Mesendoderm (in vitro differentiated cells): ENCODE results near the gene ACOX1.
A peak's percentile ranks its signal among the peaks of the same experiment; 100 is the strongest.

Experiments used
- DNase-seq: peaks from one replicate; pipeline ENCODE4 v3.0.0; 2013
- H2AK5ac ChIP-seq: 2 replicates; pipeline ENCODE4 v1.6.1; 2013; ENCODE audit warnings: low read length, inconsistent platforms
- H2BK120ac ChIP-seq: 2 replicates; pipeline ENCODE4 v1.6.1; 2013; ENCODE audit warnings: low read depth, mild to moderate bottlenecking, low read length, moderate library complexity, mixed read lengths
- H2BK15ac ChIP-seq: replicated peaks from 2 replicates; pipeline ENCODE4 v1.6.1; 2013; ENCODE audit warnings: low read depth, mild to moderate bottlenecking, moderate library complexity
- H2BK5ac ChIP-seq: 2 replicates; pipeline ENCODE4 v1.6.1; 2013; ENCODE audit warnings: low read length, inconsistent platforms
- H3K18ac ChIP-seq: 2 replicates; pipeline ENCODE4 v1.6.1; 2013; ENCODE audit warnings: mild to moderate bottlenecking, low read length, mixed read lengths
- H3K23ac ChIP-seq: one replicate; pipeline ENCODE4 v1.6.1; 2013; ENCODE audit warnings: low read length
- H3K27ac ChIP-seq: 2 replicates; pipeline ENCODE4 v1.5.1; 2013; ENCODE audit warnings: low read depth, mild to moderate bottlenecking, inconsistent platforms, low read length, moderate library complexity
- H3K27me3 ChIP-seq: 2 replicates; pipeline ENCODE4 v1.6.1; 2013; ENCODE audit warnings: low read length, control low read depth, mild to moderate bottlenecking, inconsistent platforms; ENCODE audit not compliant: insufficient read depth, poor library complexity
- H3K36me3 ChIP-seq: 2 replicates; pipeline ENCODE4 v1.6.1; 2013; ENCODE audit warnings: low read length, inconsistent platforms; ENCODE audit not compliant: control insufficient read depth, insufficient read depth
- H3K4ac ChIP-seq: one replicate; pipeline ENCODE4 v1.6.1; 2013; ENCODE audit warnings: low read depth, mild to moderate bottlenecking, low read length, moderate library complexity
- H3K4me1 ChIP-seq: 2 replicates; pipeline ENCODE4 v1.6.1; 2013; ENCODE audit warnings: low read depth, low read length, inconsistent platforms; ENCODE audit not compliant: control insufficient read depth
- H3K4me2 ChIP-seq: 2 replicates; pipeline ENCODE4 v1.6.1; 2013; ENCODE audit warnings: low read length
- H3K4me3 ChIP-seq: 2 replicates; pipeline ENCODE4 v1.5.1; 2013; ENCODE audit warnings: mild to moderate bottlenecking, low read length
- H3K56ac ChIP-seq: one replicate; pipeline ENCODE4 v1.6.1; 2013; ENCODE audit warnings: low read length
- H3K79me1 ChIP-seq: 2 replicates; pipeline ENCODE4 v1.6.1; 2013; ENCODE audit warnings: low read length, inconsistent platforms
- H3K79me2 ChIP-seq: 2 replicates; pipeline ENCODE4 v1.6.1; 2013; ENCODE audit warnings: mild to moderate bottlenecking, low read length; ENCODE audit not compliant: control insufficient read depth, insufficient read depth
- H3K9ac ChIP-seq: 2 replicates; pipeline ENCODE4 v1.6.1; 2013; ENCODE audit warnings: low read length, inconsistent platforms
- H4K5ac ChIP-seq: one replicate; pipeline ENCODE4 v1.6.1; 2013; ENCODE audit warnings: low read length
- H4K8ac ChIP-seq: one replicate; pipeline ENCODE4 v1.6.1; 2013; ENCODE audit warnings: low read depth, mild to moderate bottlenecking, control low read depth, low read length, moderate library complexity
- whole genome bisulfite sequencing: extraction: QIAGEN DNeasy Blood & Tissue Kit; methylation state at CpG from one replicate; pipeline ENCODE4 v1.1.7; 2013; ENCODE audit warnings: low lambda C conversion rate, missing lambda C conversion rate; ENCODE audit not compliant: insufficient coverage; ENCODE audit errors: extremely low coverage; 5-methylcytosine and 5-hydroxymethylcytosine counted together

The ACOX1 gene

GRCh38 chr17:75959839-75960511 lies 19.0 kb downstream of the ACOX1 start:
- Histone ChIP-seq H2AK5ac (no peak overlapping the region), H3K18ac (no peak overlapping the region), H3K27me3 (no peaks in the 10 kb centered on the region), H3K4me3 (no peak overlapping the region), H4K5ac (no peak overlapping the region), H3K4ac (peak overlapping the region; percentile 22), H3K36me3 (no peaks in the 10 kb centered on the region), H3K23ac (no peak overlapping the region), H3K79me2 (peaks cover 1% of the 10 kb centered on the region), H3K27ac (peak overlapping the region; percentile 77), H2BK15ac (no peak overlapping the region), H2BK5ac (no peak overlapping the region), H3K9ac (no peak overlapping the region), H4K8ac (no peak overlapping the region), H3K4me2 (no peak overlapping the region), H3K79me1 (peaks cover 2% of the 10 kb centered on the region), H2BK120ac (peak overlapping the region; percentile 4), H3K4me1 (peaks cover 5% of the 10 kb centered on the region), H3K56ac (no peak overlapping the region)
- WGBS = no CpG with 5 or more reads among the region's 11 CpGs
- no peak for DNase-seq

- Histone ChIP-seq H2AK5ac (no peak overlapping the region), H3K4me2 (no peak overlapping the region), H3K4me1 (peaks cover 5% of the 10 kb centered on the region), H3K23ac (no peak overlapping the region), H3K18ac (no peak overlapping the region), H3K79me1 (peaks cover 2% of the 10 kb centered on the region), H4K5ac (no peak overlapping the region), H3K4ac (no peak overlapping the region), H2BK120ac (no peak overlapping the region), H3K4me3 (no peak overlapping the region), H2BK15ac (no peak overlapping the region), H2BK5ac (no peak overlapping the region), H3K27ac (peak overlapping the region; percentile 28), H3K56ac (peak overlapping the region; percentile 52), H3K36me3 (no peaks in the 10 kb centered on the region), H4K8ac (no peak overlapping the region), H3K27me3 (no peaks in the 10 kb centered on the region), H3K9ac (no peak overlapping the region), H3K79me2 (peaks cover 1% of the 10 kb centered on the region)
- no CpG with 5 or more reads among the region's 8 CpGs for WGBS
- DNase-seq = peak; percentile 76
Observed at GRCh38 chr17:75959051-75959838, 19.7 kb downstream of the ACOX1 start.

DNA sequence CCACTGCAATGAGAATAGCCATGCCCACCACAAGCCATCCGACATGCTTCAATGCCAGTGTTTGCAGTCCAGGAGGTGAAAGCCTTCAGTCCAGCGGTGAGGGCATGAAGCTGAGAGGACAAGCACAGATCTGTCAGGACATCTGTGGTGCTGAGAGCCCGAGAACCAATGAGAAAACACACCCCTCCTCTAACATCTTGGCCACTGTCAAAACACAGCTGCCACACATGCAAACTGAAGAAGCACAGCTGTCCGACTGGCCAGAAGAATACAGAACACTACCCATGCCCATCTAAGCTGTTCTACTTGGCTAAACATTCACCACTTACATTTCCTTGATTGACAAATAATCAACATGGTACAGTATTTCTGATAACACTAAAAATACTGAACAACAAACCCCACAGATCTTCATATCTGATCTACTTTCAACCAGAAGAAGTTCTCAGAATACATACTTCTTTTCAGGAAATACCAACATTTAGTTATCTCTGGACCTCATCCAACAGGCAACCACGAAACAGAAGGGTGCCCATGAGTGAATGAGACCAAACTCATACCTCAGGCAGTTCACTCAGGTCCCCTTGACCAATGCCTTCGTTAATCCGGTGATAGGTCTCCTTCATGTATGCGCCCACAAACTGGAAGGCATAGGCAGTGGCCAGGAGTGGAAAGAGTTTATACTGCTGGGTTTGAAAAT lies 28.0 kb downstream of the ACOX1 start:
- H3K56ac ChIP-seq = no peak overlapping the region
- H2AK5ac ChIP-seq = no peak overlapping the region
- no peak overlapping the region for H2BK120ac ChIP-seq
- no peak overlapping the region for H3K4me3 ChIP-seq
- no peak overlapping the region for H3K23ac ChIP-seq
- H3K4ac ChIP-seq = no peak overlapping the region
- no peaks in the 10 kb centered on the region for H3K79me1 ChIP-seq
- H3K27ac ChIP-seq = no peak overlapping the region
- no peak overlapping the region for H3K4me2 ChIP-seq
- no peaks in the 10 kb centered on the region for H3K79me2 ChIP-seq
- no peaks in the 10 kb centered on the region for H3K27me3 ChIP-seq
- WGBS = no CpG with 5 or more reads among the region's 8 CpGs
- peaks cover 19% of the 10 kb centered on the region for H3K36me3 ChIP-seq
- no peak overlapping the region for H3K18ac ChIP-seq
- H2BK5ac ChIP-seq = no peak overlapping the region
- H2BK15ac ChIP-seq = no peak overlapping the region
- H4K5ac ChIP-seq = no peak overlapping the region
- H3K4me1 ChIP-seq = no peaks in the 10 kb centered on the region
- no peak overlapping the region for H3K9ac ChIP-seq
- DNase-seq = no peak
- no peak overlapping the region for H4K8ac ChIP-seq

DNA sequence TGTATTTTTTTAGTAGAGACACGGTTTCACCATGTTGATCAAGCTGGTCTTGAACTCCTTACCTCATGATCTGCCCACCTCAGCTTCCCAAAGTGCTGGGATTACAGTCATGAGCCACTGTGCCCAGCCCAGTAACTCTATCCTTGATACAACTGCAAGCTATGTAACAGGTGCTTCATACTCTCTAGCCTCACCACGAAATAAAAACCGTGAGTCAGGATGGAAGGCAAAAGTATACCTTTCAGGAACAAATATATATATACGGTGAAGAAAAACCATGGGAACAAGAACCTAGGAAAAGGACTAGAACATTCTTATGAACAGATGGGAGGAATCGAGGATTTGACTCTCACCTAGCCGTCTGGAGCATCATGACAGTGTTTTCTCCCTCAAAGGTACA lies 28.5 kb downstream of the ACOX1 start:
- Histone ChIP-seq H4K5ac (no peak overlapping the region), H3K27ac (no peak overlapping the region), H2AK5ac (no peak overlapping the region), H3K4me1 (no peaks in the 10 kb centered on the region), H3K4ac (no peak overlapping the region), H4K8ac (no peak overlapping the region), H2BK5ac (no peak overlapping the region), H3K56ac (no peak overlapping the region), H3K23ac (no peak overlapping the region), H3K4me3 (no peak overlapping the region), H2BK120ac (no peak overlapping the region), H3K9ac (no peak overlapping the region), H2BK15ac (no peak overlapping the region), H3K36me3 (peaks cover 21% of the 10 kb centered on the region), H3K4me2 (no peak overlapping the region), H3K79me1 (no peaks in the 10 kb centered on the region), H3K79me2 (no peaks in the 10 kb centered on the region), H3K27me3 (no peaks in the 10 kb centered on the region), H3K18ac (no peak overlapping the region)
- no CpG with 5 or more reads among the region's 6 CpGs for WGBS
- DNase-seq = no peak

DNA sequence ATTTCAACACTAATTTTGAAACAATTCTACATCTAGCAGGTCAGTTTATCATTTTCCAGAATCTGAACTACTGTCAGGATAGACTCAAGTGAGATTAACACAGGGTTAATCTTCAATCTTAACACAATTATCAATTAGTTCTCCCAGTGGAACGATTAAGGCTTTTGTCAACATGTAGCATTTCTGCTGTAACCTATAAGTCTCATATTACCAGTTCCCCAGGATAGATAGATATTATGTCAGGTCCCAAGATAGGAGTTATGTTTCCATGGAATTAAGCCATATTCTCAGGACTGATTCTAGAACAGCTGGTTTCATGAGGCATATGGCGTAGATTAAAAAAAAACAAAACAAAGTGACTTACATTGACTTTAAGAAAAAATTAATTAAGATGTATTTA lies 33.8 kb downstream of the ACOX1 start:
- Histone ChIP-seq H3K56ac (no peak overlapping the region), H3K18ac (no peak overlapping the region), H3K27me3 (no peaks in the 10 kb centered on the region), H2BK15ac (no peak overlapping the region), H3K4ac (no peak overlapping the region), H2AK5ac (no peak overlapping the region), H4K8ac (no peak overlapping the region), H4K5ac (no peak overlapping the region), H2BK5ac (no peak overlapping the region), H3K4me3 (no peak overlapping the region), H3K4me1 (peaks cover 5% of the 10 kb centered on the region), H3K79me2 (no peaks in the 10 kb centered on the region), H3K23ac (no peak overlapping the region), H3K27ac (no peak overlapping the region), H3K36me3 (peaks cover 8% of the 10 kb centered on the region), H3K9ac (no peak overlapping the region), H3K79me1 (no peaks in the 10 kb centered on the region), H3K4me2 (no peak overlapping the region), H2BK120ac (no peak overlapping the region)
- no CpG with 5 or more reads among the region's 2 CpGs for WGBS
- no peak for DNase-seq
